Body of pancreas (tissue), 4 donors: ENCODE data around the gene TXLNA. TPM values are rescaled to one million over a fixed set of nuclear protein-coding genes. Genes with fewer than 3 reads are reported as not detected.

ENCODE experiments used
- ATAC-seq: fragments of 150-250 bp; one replicate; pipeline ENCODE4 v1.9.1; 2016
- DNase-seq, 4 donors: peaks; one replicate each; pipeline ENCODE4 v3.0.0-alpha.2; 2019
- H3K27ac ChIP-seq, 4 donors: fragments of 200-600 bp; sonication (generic); 1 replicate in 3 of 4; 2 replicates in 1 of 4; pipeline versions ENCODE4 v1.5.1 to v1.6.1; 2016 to 2019; ENCODE audit warnings: mild to moderate bottlenecking in 1 of 4, mixed read lengths in 1 of 4, moderate library complexity in 1 of 4
- H3K27me3 ChIP-seq, 2 donors: fragments of 200-600 bp; sonication (generic); one replicate each; pipeline ENCODE4 v1.6.0; 2016; ENCODE audit warnings: mild to moderate bottlenecking in 1 of 2
- H3K36me3 ChIP-seq, 2 donors: fragments of 200-600 bp; sonication (generic); replicated peaks in 1 of 2; 2 replicates each; pipeline ENCODE4 v1.5.1; 2016; ENCODE audit warnings: low read depth in 2 of 2; ENCODE audit not compliant: insufficient read depth in 1 of 2
- H3K4me1 ChIP-seq: fragments of 200-600 bp; sonication (generic); one replicate; pipeline ENCODE4 v1.6.0; 2016
- H3K4me3 ChIP-seq, 2 donors: fragments of 200-600 bp; sonication (generic); 1 replicate in 1 of 2; 2 replicates in 1 of 2; pipeline ENCODE4 v1.5.1; 2016 to 2019
- H3K9me3 ChIP-seq, 3 donors: fragments of 200-600 bp; sonication (generic); 1 replicate in 2 of 3; 2 replicates in 1 of 3; pipeline ENCODE4 v1.5.1; 2016
- CTCF ChIP-seq, 7 experiments: fragments of 450-650 bp in 4 of 7; fragments of 200-600 bp in 3 of 7; sonication (generic) in 3 of 7; IDR thresholded peaks; one replicate each; pipeline ENCODE4 v1.5.1; 2016 to 2019; ENCODE audit warnings: antibody characterized with exemption in 7 of 7
- POLR2A ChIP-seq, 3 donors: fragments of 450-650 bp; IDR thresholded peaks; one replicate each; pipeline ENCODE4 v1.6.1; 2016; ENCODE audit warnings: antibody characterized with exemption in 3 of 3, mild to moderate bottlenecking in 2 of 3
- WGBS, 2 donors: methylation state at CpG; one replicate each; pipeline ENCODE4 v1.1.5; 2017; 5-methylcytosine and 5-hydroxymethylcytosine counted together
- intact Hi-C: fragments of 100-400 bp; cut with DNase I; formaldehyde crosslinking; loops from one replicate; pipeline ENCODE4 v1.15.1; 2023
- total RNA-seq, 2 donors: library from RNA; depleted of rRNA; stranded (reverse); fragments of >200 nt; gene quantifications; one replicate each; pipeline ENCODE4 v1.1.0, GENCODE V29; 2016

The TXLNA gene
- total RNA-seq, 2 donors from 2014 or later: 20.0 to 23.4 TPM

GRCh38 chr1:32205401-32206370 lies 26.2 kb downstream of the TXLNA start, which contains the start of gene IQCC:
Gene IQCC (plus strand): TSS chr1:32205671. CDS start chr1:32205682, 11 bp downstream.
- peak within 1 kb of the TSS; percentile 29 to 64 (median 52) for H3K27ac ChIP-seq
- peak within 1 kb of the TSS; percentile 62 to 66 for H3K4me3 ChIP-seq
- 0 to 1% methylated on average over 9 to 77 of the region's 77 CpGs for WGBS, 2 donors
- intact Hi-C loops: no loop called here
- ATAC-seq: peak; percentile 89
- H3K9me3 ChIP-seq: no peaks in the 10 kb centered on the region
- H3K27me3 ChIP-seq: no peaks in the 10 kb centered on the region
- H3K4me1 ChIP-seq: peaks cover 36% of the 10 kb centered on the region
- DNase-seq: peak; percentile 91 to 93 (median 92)
- no peaks in the 10 kb centered on the region for H3K36me3 ChIP-seq
- TF ChIP-seq POLR2A (IDR thresholded peaks at IDR 0.05): peak; percentile 57 to 90 (median 84)
- TF ChIP-seq CTCF (IDR thresholded peaks at IDR 0.05): peak in 1 of 7 experiments; percentile 24

- H3K4me3 ChIP-seq: no peak overlapping the region
- peak overlapping the region in 2 of 4 donors; percentile 31 to 47 for H3K27ac ChIP-seq
- WGBS, 2 donors: 79 to 82% methylated on average over 6 of the region's 6 CpGs
- intact Hi-C loops: no loop called here
- no peaks in the 10 kb centered on the region for H3K36me3 ChIP-seq
- ATAC-seq: no peak
- no peaks in the 10 kb centered on the region for H3K27me3 ChIP-seq
- no peak for DNase-seq
- TF ChIP-seq CTCF (IDR thresholded peaks at IDR 0.05): no peak
- TF ChIP-seq POLR2A (IDR thresholded peaks at IDR 0.05): no peak
- H3K4me1 ChIP-seq: peaks cover 22% of the 10 kb centered on the region
- H3K9me3 ChIP-seq: no peaks in the 10 kb centered on the region
Measured at GRCh38 chr1:32208469-32208868, 29.0 kb downstream of the TXLNA start.

- peak; percentile 85 to 90 (median 89) for DNase-seq
Measured at GRCh38 chr1:32208891-32209328, 29.4 kb downstream of the TXLNA start, which contains the start of gene DCDC2B. Gene DCDC2B (plus strand): TSS chr1:32209089. CDS start chr1:32209094, 5 bp downstream.

More at GRCh38 chr1:32208891-32209328, 29.4 kb downstream of the TXLNA start, which contains the start of gene DCDC2B:
- Histone ChIP-seq H3K4me1 (peaks cover 22% of the 10 kb centered on the region), H3K4me3 (no peak within 1 kb of the TSS), H3K27ac (peak within 1 kb of the TSS in 2 of 4 donors; percentile 31 to 47), H3K27me3 (no peaks in the 10 kb centered on the region), H3K36me3 (no peaks in the 10 kb centered on the region), H3K9me3 (no peaks in the 10 kb centered on the region)
- TF ChIP-seq CTCF (IDR thresholded peaks at IDR 0.05) (no peak), POLR2A (IDR thresholded peaks at IDR 0.05) (no peak)
- ATAC-seq: peak; percentile 59
- WGBS, 2 donors: 60 to 64% methylated on average over 1 to 5 of the region's 5 CpGs
- intact Hi-C loops: no loop called here
